ENCODE measurements around the gene PPP1R9A.
"Not testable (repeated sequence)": the region's sequence is repeated elsewhere in the genome, so short reads cannot be mapped to it uniquely, and the experiment has no call there.

PPP1R9A gene

DNA sequence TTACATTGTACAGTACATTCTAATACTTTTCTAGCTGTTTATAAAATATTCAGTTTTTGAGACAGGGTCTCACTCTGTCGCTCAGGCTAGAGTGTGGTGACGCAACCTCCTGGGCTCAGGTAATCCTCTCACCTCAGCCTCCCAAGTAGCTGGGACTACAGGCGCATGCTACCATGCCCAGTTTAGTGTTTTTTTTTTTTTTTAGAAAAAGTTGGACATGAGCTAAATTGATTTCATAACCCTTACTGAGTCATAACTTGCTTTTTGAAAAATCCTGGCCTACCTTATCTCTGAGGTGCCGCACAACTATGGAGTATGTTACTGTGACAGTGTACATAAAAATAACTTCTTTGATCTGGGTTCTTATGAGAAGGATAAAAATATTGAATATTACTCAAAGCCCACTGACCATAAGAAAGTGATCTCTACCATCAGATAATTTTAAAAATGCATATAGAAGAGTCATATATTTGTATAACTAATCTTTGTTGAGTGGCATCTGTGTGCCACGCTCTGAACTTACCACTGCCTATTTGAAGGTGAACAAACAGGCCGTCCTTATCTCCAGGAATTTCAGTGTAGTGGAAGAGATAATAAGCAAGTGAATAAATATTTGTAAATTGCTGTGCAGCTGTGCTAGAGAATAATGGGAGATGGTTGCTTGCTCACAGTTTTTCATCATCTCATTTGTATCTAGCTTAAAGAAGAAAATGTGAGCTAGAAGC lies 73.2 kb downstream of the PPP1R9A start:
- DNase-seq, result no peak

- DNase-seq, result no peak
Measured at GRCh38 chr7:94995921-94996320, 88.5 kb downstream of the PPP1R9A start.

DNA sequence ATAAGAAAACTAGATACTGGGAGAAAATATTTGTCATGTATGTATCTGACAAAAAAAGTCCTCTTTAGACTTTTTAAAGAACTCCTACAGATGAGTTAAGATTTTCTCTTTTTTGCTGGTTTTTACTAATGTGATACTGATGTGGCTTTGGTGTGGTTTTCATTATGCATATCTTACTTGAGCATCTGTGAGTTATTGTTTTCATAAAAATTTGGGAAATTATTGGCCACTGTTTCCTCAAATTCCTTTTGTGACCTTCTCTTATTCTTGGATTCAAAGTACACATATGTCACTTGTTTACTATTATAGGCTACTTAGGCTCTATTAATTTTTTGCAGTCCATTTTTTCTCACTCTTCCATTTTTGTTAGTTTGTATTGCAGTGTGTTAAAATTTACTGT lies 89.0 kb downstream of the PPP1R9A start:
- DNase-seq, result no peak

GRCh38 chr7:94997547-94997946 lies 90.2 kb downstream of the PPP1R9A start:
- DNase-seq, result no peak

DNA sequence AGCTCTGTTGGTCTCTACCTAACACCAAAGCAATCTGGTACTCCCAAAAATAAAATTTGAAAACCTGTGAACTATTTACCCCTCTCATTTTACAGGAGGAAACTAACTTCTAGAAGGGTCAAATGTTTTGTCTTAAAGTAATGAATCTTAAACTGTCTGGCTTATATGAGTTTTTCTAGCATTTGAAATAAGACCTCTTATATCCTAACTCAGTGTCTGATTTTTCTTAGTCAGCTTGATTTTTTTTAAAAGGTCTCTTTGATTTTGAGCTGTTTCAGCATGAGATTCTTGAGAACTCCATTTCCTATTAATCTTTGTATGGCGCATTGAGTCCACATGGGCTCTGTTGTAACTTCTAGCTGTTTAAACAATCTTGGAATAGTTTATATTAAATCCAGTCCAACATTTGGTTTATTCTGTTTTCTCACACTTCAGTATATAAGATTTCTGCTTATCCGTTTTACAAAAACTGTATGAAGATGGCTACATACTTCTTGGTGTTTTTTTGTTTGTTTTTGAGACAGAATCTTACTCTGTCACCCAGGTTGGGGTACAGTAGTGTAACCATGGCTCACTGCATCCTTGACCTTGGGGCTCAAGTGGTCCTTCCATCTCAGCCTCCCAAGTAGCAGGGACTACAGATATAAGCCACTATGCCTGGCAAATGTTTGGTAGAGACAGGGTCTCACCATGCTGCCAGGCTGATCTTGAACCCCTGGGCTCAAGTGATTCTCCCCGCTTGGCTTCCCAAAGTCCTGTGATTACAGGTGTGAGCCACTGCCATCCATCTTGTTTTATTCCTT lies 91.1 kb downstream of the PPP1R9A start:
- DNase-seq, result no peak

- no peak for DNase-seq
Measured at GRCh38 chr7:94999069-94999351, 91.6 kb downstream of the PPP1R9A start.

- DNase-seq, result not testable (repeated sequence)
Measured at GRCh38 chr7:94999601-95000000, 92.2 kb downstream of the PPP1R9A start.

- DNase-seq, result no peak
Measured at GRCh38 chr7:95001258-95001657, 93.9 kb downstream of the PPP1R9A start.

DNA sequence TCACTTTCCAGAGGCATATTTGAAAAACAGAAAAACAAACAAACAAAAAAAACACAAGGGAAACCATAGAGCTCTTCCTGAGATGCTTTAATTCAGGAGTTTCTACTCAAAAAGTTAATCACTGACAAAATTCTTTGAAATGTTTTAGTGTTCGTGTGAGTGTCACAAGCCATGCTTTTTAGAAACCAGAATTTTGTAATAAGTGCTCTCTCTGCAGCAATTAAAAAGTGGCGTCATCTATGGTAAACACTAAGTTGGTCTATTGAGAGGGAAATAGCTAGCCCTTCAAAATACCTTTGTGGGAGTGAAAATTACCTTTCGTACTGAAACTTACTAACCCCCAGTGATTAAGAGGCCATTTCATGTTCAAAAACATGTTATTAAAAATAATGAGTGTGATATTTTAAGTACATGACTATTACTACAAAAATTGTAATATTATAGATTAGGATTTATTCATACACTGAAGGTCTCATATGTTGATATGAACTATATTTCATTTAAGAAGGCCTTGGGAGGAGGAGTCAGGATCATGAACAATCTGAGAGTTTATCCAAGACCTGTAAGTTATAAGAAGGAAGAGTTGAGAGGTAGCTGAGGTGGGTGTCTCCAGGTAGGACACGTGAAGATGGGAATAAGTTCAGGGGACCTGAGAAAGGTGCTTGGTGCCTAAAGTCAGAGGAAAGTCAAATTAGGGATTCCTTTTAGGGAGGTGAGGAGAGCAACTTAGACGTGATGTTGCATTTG lies 94.6 kb downstream of the PPP1R9A start:
- no peak for DNase-seq

DNA sequence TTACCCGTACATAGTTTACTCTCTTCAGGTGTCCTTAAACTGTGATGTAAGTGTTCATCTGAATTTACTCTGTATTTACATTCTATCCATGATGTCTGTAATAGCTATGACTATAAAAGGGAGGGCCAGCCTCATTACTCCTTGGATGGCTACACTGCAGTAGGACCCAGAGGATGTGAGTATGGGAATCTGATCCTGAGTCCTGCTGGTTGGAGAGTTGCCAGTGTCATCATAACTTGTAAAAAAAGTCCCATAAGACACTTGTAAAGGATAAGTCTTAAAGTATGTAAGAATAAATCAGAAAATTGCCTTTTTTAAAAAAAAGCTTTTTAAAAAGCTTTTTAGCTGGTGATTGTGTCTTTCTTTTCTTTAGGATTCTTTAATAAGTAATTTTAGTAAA lies 95.4 kb downstream of the PPP1R9A start:
- DNase-seq, result no peak

GRCh38 chr7:95004618-95005247 lies 97.3 kb downstream of the PPP1R9A start:
- no peak for DNase-seq

DNA sequence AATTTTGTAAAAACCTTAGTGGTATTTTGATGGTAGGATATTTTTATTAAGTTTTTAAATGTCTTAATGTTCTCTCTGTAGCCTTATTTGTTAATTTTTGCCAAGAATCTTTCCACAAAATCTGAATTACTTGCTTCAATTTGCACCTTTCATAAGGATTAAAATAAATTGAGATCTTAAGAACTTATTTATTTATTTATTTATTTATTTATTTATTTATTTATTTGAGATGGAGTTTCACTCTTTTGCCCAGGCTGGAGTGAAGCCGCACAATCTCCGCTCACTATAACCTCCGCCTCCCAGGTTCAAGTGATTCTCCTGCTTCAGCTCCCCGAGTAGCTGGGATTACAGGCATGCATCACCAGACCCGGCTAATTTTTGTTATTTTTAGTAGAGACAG lies 98.6 kb downstream of the PPP1R9A start:
- DNase-seq, result no peak

- DNase-seq, result not testable (repeated sequence)
Measured at GRCh38 chr7:95008773-95009172, 101.4 kb downstream of the PPP1R9A start.

DNA sequence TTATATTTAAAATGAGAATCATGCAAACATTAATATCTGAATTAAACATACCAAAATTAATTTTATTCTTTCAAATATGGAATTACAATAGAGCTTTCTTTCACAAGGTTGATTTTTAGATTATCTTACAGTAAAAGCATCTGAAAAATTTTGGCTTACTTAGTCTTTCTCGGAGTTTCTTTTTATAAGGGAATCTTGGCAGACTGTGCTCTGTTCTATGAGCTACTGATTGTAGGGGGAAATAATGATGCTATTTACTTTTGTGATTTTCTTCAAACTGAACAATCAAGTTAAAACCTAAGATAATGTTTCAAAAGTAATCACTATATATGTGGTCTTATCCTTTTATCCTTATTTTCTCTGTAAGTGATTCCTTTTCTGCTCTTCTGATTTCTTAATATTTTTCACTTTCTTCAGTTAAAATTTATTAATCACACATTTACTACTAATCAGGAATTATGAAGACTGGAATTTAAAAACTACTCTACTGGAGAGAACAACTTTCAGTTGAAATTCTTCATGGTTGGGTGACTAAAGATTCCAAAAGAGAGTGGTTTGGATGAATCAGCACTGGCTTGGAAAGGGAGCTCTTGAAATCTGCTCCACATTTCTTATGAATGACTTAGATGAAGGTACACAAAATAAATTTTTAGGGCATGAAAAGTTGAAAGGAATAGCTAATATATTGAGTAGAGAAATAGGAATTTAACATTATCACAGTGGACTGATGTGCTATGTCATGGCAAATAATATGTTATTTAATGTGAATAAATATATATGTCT lies 103.9 kb downstream of the PPP1R9A start:
- no peak for DNase-seq

DNA sequence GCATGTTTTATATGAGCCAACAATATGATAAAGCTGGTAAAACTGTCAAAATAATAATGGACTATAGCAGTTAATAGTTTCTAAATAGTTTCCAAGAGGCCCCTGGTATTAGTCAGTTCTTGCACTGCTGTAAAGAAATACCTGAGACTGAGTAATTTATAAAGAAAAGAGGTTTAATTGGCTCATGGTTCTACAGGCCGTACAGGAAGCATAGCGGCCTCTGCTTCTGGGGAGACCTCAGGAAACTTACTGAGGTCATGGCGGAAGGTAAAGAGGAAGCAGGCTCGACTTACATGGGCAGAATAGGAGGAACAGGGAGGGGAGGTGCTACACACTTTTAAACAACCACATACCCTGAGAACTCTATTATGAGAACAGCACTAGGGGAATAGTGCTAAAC lies 104.6 kb downstream of the PPP1R9A start:
- DNase-seq, result no peak

DNA sequence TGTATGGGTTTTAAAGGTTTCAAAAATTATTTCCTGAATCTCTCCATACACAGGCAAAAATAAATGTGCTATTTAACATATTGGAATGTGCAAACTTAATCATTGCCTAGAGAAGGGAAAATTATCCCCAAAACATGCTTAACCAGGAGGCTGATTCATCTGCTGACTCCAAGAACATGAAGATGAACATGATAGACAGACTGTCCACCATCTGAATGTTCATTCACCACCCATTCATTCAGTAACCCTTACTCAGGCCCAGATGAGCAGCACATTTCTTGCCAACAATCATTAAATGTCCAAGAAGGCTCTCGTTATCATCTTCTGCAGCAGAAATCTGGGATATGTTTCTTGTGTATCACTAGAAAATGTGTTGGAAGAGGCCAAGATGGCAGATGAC lies 110.6 kb downstream of the PPP1R9A start:
- no peak for DNase-seq

DNA sequence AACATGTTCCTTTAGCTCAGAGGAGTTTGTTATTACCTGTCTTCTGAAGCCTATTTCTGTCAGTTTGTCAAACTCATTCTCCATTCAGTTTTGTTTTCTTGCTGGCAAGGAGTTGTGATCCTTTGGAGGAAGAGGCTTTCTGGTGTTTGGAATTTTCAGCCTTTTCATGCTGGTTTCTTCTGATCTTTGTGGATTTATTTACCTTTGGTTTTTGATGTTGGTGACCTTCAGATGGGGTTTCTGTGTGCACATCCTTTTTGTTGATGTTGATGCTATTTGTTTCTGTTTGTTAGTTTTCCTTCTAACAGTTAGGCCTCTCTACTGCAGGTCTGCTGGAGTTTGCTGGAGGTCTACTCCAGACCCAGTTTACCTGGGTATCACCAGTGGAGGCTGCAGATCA lies 118.6 kb downstream of the PPP1R9A start:
- DNase-seq, result no peak

- no peak for DNase-seq
Measured at GRCh38 chr7:95026421-95027072, 119.2 kb downstream of the PPP1R9A start.

DNA sequence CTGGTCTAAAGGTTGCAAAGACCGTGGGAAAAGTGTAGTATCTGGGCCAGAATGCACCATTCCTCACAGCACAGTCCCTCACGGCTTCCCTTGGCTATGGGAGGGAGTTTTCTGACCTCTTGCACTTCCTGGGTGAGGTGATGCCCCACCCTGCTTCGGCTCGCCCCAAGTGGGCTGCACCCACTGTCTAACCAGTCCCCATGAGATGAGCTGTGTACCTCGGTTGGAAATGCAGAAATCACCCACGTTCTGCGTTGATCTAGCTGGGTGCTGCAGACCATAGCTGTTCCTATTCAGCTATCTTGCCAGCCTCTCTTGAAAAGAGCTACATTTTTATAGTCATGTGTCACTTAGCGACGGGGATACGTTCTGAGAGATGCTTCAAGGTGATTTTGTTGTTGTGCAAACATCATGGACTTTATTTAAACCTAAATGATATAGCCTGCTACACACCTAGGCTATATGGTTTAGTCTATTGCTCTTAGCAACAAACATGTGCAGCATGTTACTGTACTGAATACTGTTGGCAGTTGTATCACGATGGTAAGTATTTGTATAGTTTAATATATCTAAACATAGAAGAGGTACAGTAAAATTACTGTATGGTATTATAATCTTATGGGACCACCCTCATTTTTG lies 120.0 kb downstream of the PPP1R9A start:
- no peak for DNase-seq

- no peak for DNase-seq
Measured at GRCh38 chr7:95028683-95029082, 121.3 kb downstream of the PPP1R9A start.

DNA sequence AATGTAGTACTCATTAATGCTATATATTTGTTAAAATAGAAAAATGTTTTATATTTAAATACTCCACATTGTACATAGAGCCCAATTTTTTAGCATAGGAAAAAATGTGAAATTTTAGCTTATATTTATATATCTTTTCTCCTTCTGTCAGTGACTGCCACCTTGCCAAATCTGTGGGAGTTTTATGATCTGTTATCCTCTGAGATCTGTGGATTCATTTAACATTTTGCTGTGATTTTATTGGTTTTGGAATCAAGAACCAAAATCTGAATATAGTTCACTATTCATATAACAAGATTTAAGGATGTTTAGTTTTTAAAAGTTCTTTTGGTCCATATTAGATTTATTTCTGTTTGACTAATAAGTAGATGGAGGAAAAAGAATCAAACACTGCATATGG lies 127.9 kb downstream of the PPP1R9A start:
- DNase-seq, result no peak

DNA sequence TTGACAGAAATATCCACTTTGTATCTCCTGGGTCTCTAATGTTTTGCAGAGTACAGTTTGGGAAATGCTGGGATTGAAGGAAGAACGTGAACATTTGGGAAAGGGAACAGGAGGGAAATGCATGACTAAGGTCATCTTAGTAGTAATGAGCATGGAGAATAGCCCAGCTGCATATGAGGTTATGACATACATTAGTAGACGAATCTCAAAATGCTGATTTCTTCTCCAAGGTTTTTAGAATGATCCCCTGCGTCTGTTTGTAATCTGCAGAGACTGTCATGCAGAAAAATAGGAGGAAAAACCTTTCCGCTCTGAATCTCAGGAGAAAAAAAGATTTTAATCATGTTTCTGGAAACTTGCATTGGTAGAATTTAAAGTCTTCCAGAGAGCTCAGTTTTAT lies 133.6 kb downstream of the PPP1R9A start:
- no peak for DNase-seq
